ENCODE data around the gene FAF2.

DNA sequence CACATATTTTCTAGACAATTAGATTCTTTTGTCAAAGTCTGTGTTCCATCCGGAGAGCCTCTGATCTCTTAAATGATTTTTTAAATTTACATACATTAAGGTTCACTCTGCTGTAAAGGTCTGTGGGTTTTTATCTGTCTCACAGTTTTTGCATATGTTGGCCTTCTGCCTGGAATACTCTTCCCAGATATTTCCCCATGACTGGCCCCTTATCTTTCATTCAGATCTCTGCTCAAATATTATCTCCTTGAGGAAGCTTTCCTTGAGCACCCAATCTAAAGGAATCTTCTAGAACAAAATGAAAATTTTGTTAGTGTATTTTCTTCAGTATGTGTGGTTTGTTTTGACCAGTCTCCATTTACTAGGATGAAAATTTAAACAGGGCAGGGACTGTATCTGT is 26.3 kb downstream of the FAF2 start:
- TF ChIP-seq, protein P1, sequence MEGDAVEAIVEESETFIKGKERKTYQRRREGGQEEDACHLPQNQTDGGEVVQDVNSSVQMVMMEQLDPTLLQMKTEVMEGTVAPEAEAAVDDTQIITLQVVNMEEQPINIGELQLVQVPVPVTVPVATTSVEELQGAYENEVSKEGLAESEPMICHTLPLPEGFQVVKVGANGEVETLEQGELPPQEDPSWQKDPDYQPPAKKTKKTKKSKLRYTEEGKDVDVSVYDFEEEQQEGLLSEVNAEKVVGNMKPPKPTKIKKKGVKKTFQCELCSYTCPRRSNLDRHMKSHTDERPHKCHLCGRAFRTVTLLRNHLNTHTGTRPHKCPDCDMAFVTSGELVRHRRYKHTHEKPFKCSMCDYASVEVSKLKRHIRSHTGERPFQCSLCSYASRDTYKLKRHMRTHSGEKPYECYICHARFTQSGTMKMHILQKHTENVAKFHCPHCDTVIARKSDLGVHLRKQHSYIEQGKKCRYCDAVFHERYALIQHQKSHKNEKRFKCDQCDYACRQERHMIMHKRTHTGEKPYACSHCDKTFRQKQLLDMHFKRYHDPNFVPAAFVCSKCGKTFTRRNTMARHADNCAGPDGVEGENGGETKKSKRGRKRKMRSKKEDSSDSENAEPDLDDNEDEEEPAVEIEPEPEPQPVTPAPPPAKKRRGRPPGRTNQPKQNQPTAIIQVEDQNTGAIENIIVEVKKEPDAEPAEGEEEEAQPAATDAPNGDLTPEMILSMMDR (IDR thresholded peaks at IDR 0.05 in 2 of 3, conservative IDR thresholded peaks at IDR 0.05 in 1 of 3; ENCODE audit: control insufficient read depth in 2 of 3, extremely low read depth in 1 of 3, insufficient read depth in 1 of 3, low read depth in 3 of 3, low read length in 3 of 3): no peak
- no peak for TF ChIP-seq EZH2 (IDR thresholded peaks at IDR 0.05; ENCODE audit: borderline replicate concordance, control insufficient read depth, low read depth, low read length)
- no peak for TF ChIP-seq TBL1XR1 (IDR thresholded peaks at IDR 0.05; ENCODE audit: low read depth, low read length)
- TF ChIP-seq TAF1 (IDR thresholded peaks at IDR 0.05; ENCODE audit: borderline replicate concordance, low read depth, low read length): no peak

Measured in GM12878 (cell line).